Measurements from ENCODE around the gene ASB10. TPM values are rescaled to one million over a fixed set of nuclear protein-coding genes. Genes with fewer than 3 reads are reported as not detected.

ASB10 gene
- total and polyA plus RNA-seq, 7 donors, result not detected

DNA sequence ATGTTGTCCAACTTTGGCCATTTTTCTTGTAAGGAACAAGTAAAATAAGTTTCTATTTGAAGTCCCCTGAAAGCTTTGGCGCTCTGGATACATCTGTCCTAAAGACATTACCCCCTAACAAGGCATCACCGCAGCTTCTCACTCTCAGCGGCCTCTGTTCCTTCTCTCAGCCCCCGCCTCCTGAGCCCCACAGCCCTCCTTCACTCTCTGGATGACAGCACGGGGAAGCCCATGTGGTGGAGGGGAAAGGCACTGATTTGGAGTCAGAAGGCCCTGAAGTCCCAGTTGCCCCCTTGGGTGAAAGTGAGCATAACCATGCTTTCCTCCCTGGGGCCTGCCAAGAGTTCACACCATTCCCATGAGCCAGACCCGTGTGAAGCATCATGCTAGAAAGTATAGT is 18.7 kb upstream of the ASB10 start:
- WGBS, 2 donors, result 70 to 75% methylated on average over 6 of the region's 6 CpGs
- Histone ChIP-seq H3K4me1 (no peaks in the 10 kb centered on the region), H3K9me3 (no peaks in the 10 kb centered on the region), H3K27ac (no peak overlapping the region), H3K4me3 (no peak overlapping the region), H3K36me3 (no peaks in the 10 kb centered on the region), H3K27me3 (peaks cover 0 to 30% (median 0%) of the 10 kb centered on the region in 3 donors)
- TF ChIP-seq CTCF (IDR thresholded peaks at IDR 0.05) (no peak), POLR2AphosphoS5 (IDR thresholded peaks at IDR 0.05) (no peak)
- no peak for DNase-seq
- intact Hi-C loops (cut with DNase I), result no loop called here

- H3K4me3 ChIP-seq, result no peak overlapping the region
- no peaks in the 10 kb centered on the region for H3K9me3 ChIP-seq
- H3K4me1 ChIP-seq, result peaks cover 0 to 4% (median 3%) of the 10 kb centered on the region in 4 donors
- no peak for TF ChIP-seq POLR2A (IDR thresholded peaks at IDR 0.05)
- no peak for TF ChIP-seq POLR2AphosphoS5 (IDR thresholded peaks at IDR 0.05)
- TF ChIP-seq EP300 (IDR thresholded peaks at IDR 0.05), result no peak
- no peak for TF ChIP-seq CTCF (IDR thresholded peaks at IDR 0.05)
- H3K27me3 ChIP-seq, result peaks cover 0 to 30% (median 0%) of the 10 kb centered on the region in 3 donors
- H3K36me3 ChIP-seq, result no peaks in the 10 kb centered on the region
- intact Hi-C loops (cut with DNase I), result no loop called here
- DNase-seq, result no peak
- H3K27ac ChIP-seq, result no peak overlapping the region
- 61 to 75% methylated on average over 48 of the region's 48 CpGs for WGBS, 2 donors
Measured at GRCh38 chr7:151204383-151205032, 17.5 kb upstream of the ASB10 start.

- no peak for DNase-seq
- TF ChIP-seq EP300 (IDR thresholded peaks at IDR 0.05) (no peak), POLR2AphosphoS5 (IDR thresholded peaks at IDR 0.05) (no peak), CTCF (IDR thresholded peaks at IDR 0.05) (no peak), POLR2A (IDR thresholded peaks at IDR 0.05) (no peak)
- Histone ChIP-seq H3K27me3 (peaks cover 0 to 30% (median 0%) of the 10 kb centered on the region in 3 donors), H3K9me3 (no peaks in the 10 kb centered on the region), H3K27ac (no peak overlapping the region), H3K36me3 (no peaks in the 10 kb centered on the region), H3K4me1 (peaks cover 0 to 11% (median 9%) of the 10 kb centered on the region in 4 donors), H3K4me3 (no peak overlapping the region)
- WGBS, 2 donors, result 87 to 94% methylated on average over 9 of the region's 9 CpGs
- intact Hi-C loops (cut with DNase I), result no loop called here
Measured at GRCh38 chr7:151202836-151203235, 15.8 kb upstream of the ASB10 start.

DNA sequence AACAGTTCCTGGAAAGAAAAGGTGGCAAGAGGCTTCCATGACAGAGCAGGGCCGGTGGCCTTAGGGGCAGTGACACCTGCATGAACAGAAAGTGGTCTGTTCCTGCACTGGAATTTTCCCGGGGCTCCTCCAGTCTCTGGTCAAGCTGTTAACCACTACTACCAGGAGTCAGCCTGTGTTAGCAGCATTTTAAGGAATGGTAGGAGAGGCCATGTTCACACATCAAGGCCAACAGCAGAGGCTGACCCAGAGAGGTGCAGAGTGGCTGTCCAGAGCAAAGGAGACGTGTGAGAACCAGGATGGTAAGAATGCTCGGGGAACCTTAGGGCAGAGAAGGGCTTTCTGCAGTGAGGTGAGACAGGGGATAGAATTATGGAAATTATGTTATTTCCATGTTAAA is 14.7 kb upstream of the ASB10 start:
- H3K4me1 ChIP-seq, result peaks cover 0 to 11% (median 9%) of the 10 kb centered on the region in 4 donors
- 81 to 90% methylated on average over 4 of the region's 4 CpGs for WGBS, 2 donors
- peaks cover 0 to 30% (median 0%) of the 10 kb centered on the region in 3 donors for H3K27me3 ChIP-seq
- no peak for TF ChIP-seq POLR2AphosphoS5 (IDR thresholded peaks at IDR 0.05)
- no peak for TF ChIP-seq POLR2A (IDR thresholded peaks at IDR 0.05)
- TF ChIP-seq CTCF (IDR thresholded peaks at IDR 0.05), result no peak
- TF ChIP-seq EP300 (IDR thresholded peaks at IDR 0.05), result no peak
- intact Hi-C loops (cut with DNase I), result no loop called here
- H3K27ac ChIP-seq, result no peak overlapping the region
- no peak overlapping the region for H3K4me3 ChIP-seq
- no peaks in the 10 kb centered on the region for H3K36me3 ChIP-seq
- no peaks in the 10 kb centered on the region for H3K9me3 ChIP-seq
- no peak for DNase-seq

DNA sequence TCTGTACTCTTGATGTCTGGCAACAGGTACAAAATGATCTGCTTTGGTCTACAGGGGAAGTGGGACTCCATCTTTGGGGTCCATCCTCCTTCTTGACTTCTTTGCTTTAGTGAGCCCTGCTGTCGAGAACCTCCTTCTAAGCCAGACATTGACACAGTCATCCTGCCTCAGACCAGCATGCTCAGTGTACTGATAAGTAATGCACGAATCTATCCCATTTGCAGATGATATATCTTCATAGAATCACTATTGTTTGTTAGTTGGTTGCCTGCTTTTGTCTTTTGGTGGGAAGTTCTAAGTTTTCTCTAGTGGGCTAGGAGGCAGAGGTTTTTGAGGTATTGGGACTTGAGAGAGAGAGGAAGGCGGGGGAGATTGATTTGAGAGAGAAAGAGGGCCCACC is 14.3 kb upstream of the ASB10 start:
- no peak for TF ChIP-seq POLR2A (IDR thresholded peaks at IDR 0.05)
- no peak overlapping the region for H3K4me3 ChIP-seq
- intact Hi-C loops (cut with DNase I), result no loop called here
- H3K27ac ChIP-seq, result no peak overlapping the region
- DNase-seq, result no peak
- WGBS, 2 donors, result 79 to 87% methylated on average over 3 of the region's 3 CpGs
- no peaks in the 10 kb centered on the region for H3K9me3 ChIP-seq
- peaks cover 0 to 30% (median 0%) of the 10 kb centered on the region in 3 donors for H3K27me3 ChIP-seq
- H3K36me3 ChIP-seq, result no peaks in the 10 kb centered on the region
- peaks cover 0 to 11% (median 9%) of the 10 kb centered on the region in 4 donors for H3K4me1 ChIP-seq

Measured in sigmoid colon (tissue), 7 donors.